GM18951 (cell line): Measurements from ENCODE around the gene ATG7.

ENCODE experiments used
- POLR2A ChIP-seq: IDR thresholded peaks from 4 replicates; pipeline ENCODE4 v1.6.1; 2011; ENCODE audit warnings: mild to moderate bottlenecking; ENCODE audit not compliant: insufficient read length, insufficient read depth; ENCODE audit errors: extremely low read depth
- in situ Hi-C: fragments of 300-500 bp; cut with MboI; formaldehyde crosslinking; loops from one replicate; pipeline ENCODE4 v1.12.0; 2022; ENCODE audit warnings: low sequenced_read_pairs, mixed read lengths, inconsistent platforms; ENCODE audit not compliant: unreplicated experiment

The ATG7 gene

DNA sequence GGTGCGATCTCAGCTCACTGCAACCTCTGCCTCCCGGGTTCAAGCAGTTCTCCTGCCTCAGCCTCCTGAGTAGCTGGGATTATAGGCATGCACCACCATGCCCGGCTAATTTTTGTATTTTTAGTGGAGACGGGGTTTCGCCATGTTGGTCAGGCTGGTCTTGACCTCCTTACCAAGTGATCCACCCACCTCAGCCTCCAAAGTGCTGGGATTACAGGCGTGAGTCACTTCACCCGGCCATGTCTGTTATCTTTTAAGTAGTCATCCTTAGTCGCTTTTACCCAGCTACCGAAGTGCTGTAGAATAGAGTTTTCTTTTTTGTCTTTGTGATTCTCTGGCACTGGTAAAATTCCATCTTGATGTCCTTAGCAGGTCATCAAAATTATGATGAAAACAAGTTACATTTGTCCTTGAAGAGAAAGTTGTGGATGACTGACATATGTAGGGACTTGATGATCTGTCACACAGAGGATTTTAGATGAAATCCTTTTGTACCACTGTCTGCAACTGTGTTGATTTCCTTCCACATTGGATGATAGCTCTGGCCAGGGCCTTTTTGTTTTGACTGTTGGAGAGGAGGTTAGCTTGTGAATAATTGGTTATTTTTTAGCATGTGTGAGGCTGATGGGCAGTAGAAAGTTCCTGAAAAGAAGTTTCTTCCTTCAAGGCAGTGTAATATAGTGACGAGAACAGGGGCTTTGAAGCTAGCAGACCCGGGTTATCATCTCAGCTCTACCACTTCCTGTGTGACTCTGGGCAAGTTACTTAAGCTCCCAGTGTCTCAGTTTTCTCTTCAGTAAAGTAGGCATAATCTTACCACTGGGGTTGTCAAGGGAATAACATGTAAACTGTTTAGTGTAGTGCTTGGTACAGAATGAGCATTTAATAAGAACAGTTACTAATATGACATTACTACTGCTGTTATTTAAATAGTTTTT, 18.8 kb downstream of the ATG7 start:
- no peak for TF ChIP-seq POLR2A
- in situ Hi-C loops, result no loop called here

- in situ Hi-C loops, result no loop called here
- TF ChIP-seq POLR2A, result no peak
Measured at GRCh38 chr3:11291808-11292207, 19.6 kb downstream of the ATG7 start.

GRCh38 chr3:11297126-11297525, 24.9 kb downstream of the ATG7 start:
- in situ Hi-C loops, result no loop called here
- TF ChIP-seq POLR2A, result no peak

GRCh38 chr3:11300970-11301369, 28.8 kb downstream of the ATG7 start:
- in situ Hi-C loops, result no loop called here
- no peak for TF ChIP-seq POLR2A

DNA sequence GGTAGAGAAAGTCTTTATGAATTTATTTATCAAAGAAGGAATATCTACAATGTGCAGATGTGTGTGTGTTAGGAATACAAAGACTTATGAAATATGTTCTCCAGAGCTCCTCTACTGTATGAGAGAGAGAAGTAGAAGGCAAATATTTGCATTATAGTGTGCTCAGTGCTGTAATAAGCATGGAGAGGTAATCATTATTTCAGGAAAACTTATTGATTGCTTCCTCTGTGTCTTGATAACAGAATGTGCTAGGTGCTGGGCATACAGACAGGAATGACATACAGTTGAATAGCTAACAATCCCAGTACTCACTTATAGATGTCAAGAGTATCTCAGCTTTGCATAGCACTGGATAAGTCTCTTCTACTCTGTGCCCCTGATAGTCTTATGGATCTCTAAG, 30.2 kb downstream of the ATG7 start:
- in situ Hi-C loops, result no loop called here
- TF ChIP-seq POLR2A, result no peak

GRCh38 chr3:11304175-11304574, 32.0 kb downstream of the ATG7 start:
- in situ Hi-C loops, result no loop called here
- no peak for TF ChIP-seq POLR2A

GRCh38 chr3:11305509-11305908, 33.3 kb downstream of the ATG7 start:
- no peak for TF ChIP-seq POLR2A
- in situ Hi-C loops, result no loop called here

- in situ Hi-C loops, result no loop called here
- no peak for TF ChIP-seq POLR2A
Measured at GRCh38 chr3:11306817-11307589, 34.8 kb downstream of the ATG7 start.

DNA sequence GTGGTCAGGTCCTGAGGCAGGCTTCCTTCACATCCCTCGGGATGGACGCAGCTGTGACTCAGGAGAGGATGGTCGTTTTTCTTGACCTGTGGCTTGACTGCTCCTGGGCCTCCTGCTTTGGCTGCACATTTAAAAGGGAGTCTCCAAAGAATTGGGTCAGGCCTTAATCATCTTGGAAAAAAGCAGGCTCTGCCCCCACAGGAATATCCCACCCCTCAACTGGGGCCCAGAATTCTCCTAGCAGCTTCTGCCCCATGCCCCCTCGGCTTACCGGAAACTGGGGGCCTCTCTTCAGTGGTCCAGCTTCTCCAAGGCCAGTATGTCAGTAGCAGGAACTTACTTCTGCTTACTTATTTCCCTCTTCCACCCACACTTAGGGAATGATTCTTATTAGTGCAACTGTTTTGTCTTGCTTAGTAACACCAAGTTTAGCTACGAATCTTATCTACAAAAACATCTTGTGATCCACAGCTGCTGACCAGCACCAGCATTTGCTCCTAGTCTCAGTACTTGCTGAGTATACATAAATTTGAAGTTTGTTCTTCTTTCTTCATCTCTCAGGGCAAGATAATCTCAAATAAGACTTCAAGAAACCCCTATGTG, 35.7 kb downstream of the ATG7 start:
- no peak for TF ChIP-seq POLR2A
- in situ Hi-C loops, result no loop called here

- in situ Hi-C loops, result no loop called here
Measured at GRCh38 chr3:11310258-11310657, 38.1 kb downstream of the ATG7 start.

DNA sequence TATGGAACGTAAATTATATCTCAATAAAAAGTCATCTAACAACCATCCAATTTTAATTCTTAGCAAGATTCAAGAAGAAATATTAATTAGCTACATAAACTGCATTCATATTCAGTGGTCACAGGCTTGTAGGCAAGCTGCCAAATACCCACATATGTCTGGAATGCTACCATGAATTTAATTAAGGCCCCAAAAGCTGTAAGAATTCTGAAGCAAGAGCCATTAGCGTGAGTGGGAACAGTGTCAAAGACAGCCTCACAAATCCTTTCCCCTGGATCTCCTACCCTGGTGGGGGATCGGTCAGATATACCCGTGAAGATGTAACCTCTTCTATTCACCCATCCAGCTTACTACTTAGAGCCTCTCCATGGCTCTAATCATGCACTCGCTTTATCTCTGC, 40.0 kb downstream of the ATG7 start:
- in situ Hi-C loops, result no loop called here
- TF ChIP-seq POLR2A, result no peak

More at GRCh38 chr3:11310258-11310657, 38.1 kb downstream of the ATG7 start:
- no peak for TF ChIP-seq POLR2A

DNA sequence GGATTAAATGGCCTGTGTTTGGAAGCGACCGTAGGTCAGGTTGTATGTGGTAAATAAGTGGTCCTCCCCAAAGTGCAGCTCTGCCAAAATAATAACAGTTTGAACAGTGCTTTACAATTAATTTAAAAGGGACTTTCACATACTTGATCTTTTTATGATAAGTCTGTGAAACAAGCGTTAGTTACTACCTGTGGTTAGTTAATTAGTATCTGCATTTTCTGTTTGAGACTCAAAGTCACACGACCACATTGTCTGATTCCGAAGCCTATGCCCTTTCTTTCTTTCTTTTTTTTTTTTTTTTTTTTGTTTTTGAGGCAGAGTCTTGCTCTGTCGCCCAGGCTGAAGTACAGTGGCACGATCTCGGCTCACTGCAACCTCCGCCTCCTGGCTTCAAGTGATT, 45.1 kb downstream of the ATG7 start:
- TF ChIP-seq POLR2A, result no peak
- in situ Hi-C loops, result no loop called here

GRCh38 chr3:11322931-11323330, 50.7 kb downstream of the ATG7 start:
- no peak for TF ChIP-seq POLR2A
- in situ Hi-C loops, result no loop called here
